ENCODE results near the gene OR1D2. TPM values are rescaled to one million over a fixed set of nuclear protein-coding genes. Genes with fewer than 3 reads are reported as not detected.

OR1D2 gene
- total RNA-seq, 1 experiment from 2014 or later: not detected

DNA sequence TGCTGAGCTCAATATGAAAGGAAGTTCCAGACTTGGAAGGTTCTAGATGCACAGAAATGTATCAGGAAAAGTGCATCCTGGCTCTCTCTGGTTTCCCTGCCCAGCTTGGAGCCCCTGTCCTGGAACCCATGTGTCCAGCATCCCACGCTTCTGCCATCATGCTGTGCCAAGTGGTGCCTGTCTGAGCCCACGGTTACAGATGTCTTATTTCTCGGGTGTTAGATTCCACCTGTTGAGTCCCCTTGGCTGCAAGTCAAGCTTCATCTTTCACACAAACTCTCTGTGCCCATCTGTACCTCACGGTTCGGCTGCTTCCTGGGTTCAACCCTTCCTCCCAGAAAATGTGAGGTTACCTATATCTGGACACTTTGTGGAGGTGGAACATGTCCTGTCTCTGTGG is 63.3 kb downstream of the OR1D2 start:
- POLR2A ChIA-PET: no interaction called here
- CTCF ChIA-PET: interaction anchor here (0.6 to 0.7 kb wide), 3 partner anchors 8 to 258 kb away, joined by 3 to 4 read pairs (median 3); no protein-coding TSS in a partner anchor
- Histone ChIP-seq H3K9me3 (no peaks in the 10 kb centered on the region; the same call in 1 of the 2 replicates), H3K4me1 (no peaks in the 10 kb centered on the region), H3K36me3 (ENCODE audit: control insufficient read depth, insufficient read depth, low read length) (no peaks in the 10 kb centered on the region), H3K4me3 (ENCODE audit: low read depth, low read length) (no peak overlapping the region), H3K27me3 (replicated peaks; ENCODE audit: control insufficient read depth, insufficient read depth, low read length) (no peaks in the 10 kb centered on the region)
- Mint-ChIP-seq H3K4me1 (ENCODE audit: low read depth, unreplicated experiment) (no peaks in the 10 kb centered on the region), H3K4me3 (ENCODE audit: unreplicated experiment) (no peak overlapping the region), H3K27me3 (ENCODE audit: insufficient read depth, unreplicated experiment) (peaks cover 15% of the 10 kb centered on the region), H3K36me3 (ENCODE audit: insufficient read depth, unreplicated experiment) (no peaks in the 10 kb centered on the region), H3K27ac (ENCODE audit: unreplicated experiment) (no peak overlapping the region), H3K9me3 (ENCODE audit: unreplicated experiment) (peaks cover 13% of the 10 kb centered on the region)
- TF ChIP-seq, protein P1, sequence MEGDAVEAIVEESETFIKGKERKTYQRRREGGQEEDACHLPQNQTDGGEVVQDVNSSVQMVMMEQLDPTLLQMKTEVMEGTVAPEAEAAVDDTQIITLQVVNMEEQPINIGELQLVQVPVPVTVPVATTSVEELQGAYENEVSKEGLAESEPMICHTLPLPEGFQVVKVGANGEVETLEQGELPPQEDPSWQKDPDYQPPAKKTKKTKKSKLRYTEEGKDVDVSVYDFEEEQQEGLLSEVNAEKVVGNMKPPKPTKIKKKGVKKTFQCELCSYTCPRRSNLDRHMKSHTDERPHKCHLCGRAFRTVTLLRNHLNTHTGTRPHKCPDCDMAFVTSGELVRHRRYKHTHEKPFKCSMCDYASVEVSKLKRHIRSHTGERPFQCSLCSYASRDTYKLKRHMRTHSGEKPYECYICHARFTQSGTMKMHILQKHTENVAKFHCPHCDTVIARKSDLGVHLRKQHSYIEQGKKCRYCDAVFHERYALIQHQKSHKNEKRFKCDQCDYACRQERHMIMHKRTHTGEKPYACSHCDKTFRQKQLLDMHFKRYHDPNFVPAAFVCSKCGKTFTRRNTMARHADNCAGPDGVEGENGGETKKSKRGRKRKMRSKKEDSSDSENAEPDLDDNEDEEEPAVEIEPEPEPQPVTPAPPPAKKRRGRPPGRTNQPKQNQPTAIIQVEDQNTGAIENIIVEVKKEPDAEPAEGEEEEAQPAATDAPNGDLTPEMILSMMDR (IDR thresholded peaks at IDR 0.05; ENCODE audit: insufficient read depth in 1 of 2, low read depth in 1 of 2, low read length in 1 of 2, severe bottlenecking in 1 of 2, unreplicated experiment in 1 of 2): no peak
- DNase-seq: no peak
- no TSS peak for BruUV-seq (replicated peaks)
- intact Hi-C loops (cut with micrococcal nuclease; ENCODE audit: unreplicated experiment): loop anchor here (10.0 kb wide), 1 partner anchor 294 kb away; no protein-coding TSS in a partner anchor

- intact Hi-C loops (cut with micrococcal nuclease; ENCODE audit: unreplicated experiment): loop anchor here (10.0 kb wide), 1 partner anchor 295 kb away; no protein-coding TSS in a partner anchor
- Mint-ChIP-seq H3K27me3 (ENCODE audit: insufficient read depth, unreplicated experiment) (peaks cover 13% of the 10 kb centered on the region), H3K27ac (ENCODE audit: unreplicated experiment) (no peak overlapping the region), H3K36me3 (ENCODE audit: insufficient read depth, unreplicated experiment) (no peaks in the 10 kb centered on the region), H3K4me1 (ENCODE audit: low read depth, unreplicated experiment) (no peaks in the 10 kb centered on the region), H3K4me3 (ENCODE audit: unreplicated experiment) (no peak overlapping the region), H3K9me3 (ENCODE audit: unreplicated experiment) (peaks cover 12% of the 10 kb centered on the region)
- H3K9me3 ChIP-seq: no peaks in the 10 kb centered on the region; the same call in 1 of the 2 replicates
- TF ChIP-seq, protein P1 (IDR thresholded peaks at IDR 0.05; ENCODE audit: insufficient read depth in 1 of 2, low read depth in 1 of 2, low read length in 1 of 2, severe bottlenecking in 1 of 2, unreplicated experiment in 1 of 2): no peak
- H3K4me1 ChIP-seq: no peaks in the 10 kb centered on the region
- no peaks in the 10 kb centered on the region for H3K27me3 ChIP-seq (replicated peaks; ENCODE audit: control insufficient read depth, insufficient read depth, low read length)
- no TSS peak for BruUV-seq (replicated peaks)
- no peak for DNase-seq
- H3K4me3 ChIP-seq (ENCODE audit: low read depth, low read length): no peak overlapping the region
- POLR2A ChIA-PET: no interaction called here
- CTCF ChIA-PET: no interaction called here
- H3K36me3 ChIP-seq (ENCODE audit: control insufficient read depth, insufficient read depth, low read length): no peaks in the 10 kb centered on the region
These were observed 64.5 kb downstream of the OR1D2 start for GRCh38 chr17:3039736-3040135.

DNA sequence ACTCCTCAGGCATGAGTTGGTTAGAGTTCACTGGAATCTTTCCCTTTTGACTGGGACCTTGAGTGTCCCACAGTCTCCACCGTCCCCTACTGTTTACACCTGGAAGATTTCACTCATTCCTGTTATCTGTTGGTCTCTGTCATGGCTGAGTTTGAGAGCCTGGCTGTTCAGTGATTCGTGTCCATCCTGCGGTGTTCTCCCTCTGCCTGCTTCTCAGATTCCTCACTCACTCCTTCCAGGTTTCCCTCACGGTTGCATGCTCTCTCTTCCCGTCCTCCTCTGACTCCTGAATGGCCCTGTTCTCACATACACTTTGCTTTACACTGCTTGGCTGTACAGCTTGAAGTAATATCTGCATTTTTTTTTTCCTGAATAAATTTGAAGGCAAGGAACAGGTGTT is 65.3 kb downstream of the OR1D2 start:
- no peak for DNase-seq
- Mint-ChIP-seq H3K27ac (ENCODE audit: unreplicated experiment) (no peak overlapping the region), H3K9me3 (ENCODE audit: unreplicated experiment) (peaks cover 4% of the 10 kb centered on the region), H3K4me1 (ENCODE audit: low read depth, unreplicated experiment) (no peaks in the 10 kb centered on the region), H3K27me3 (ENCODE audit: insufficient read depth, unreplicated experiment) (peaks cover 13% of the 10 kb centered on the region), H3K4me3 (ENCODE audit: unreplicated experiment) (no peak overlapping the region), H3K36me3 (ENCODE audit: insufficient read depth, unreplicated experiment) (no peaks in the 10 kb centered on the region)
- Histone ChIP-seq H3K4me3 (ENCODE audit: low read depth, low read length) (no peak overlapping the region), H3K36me3 (ENCODE audit: control insufficient read depth, insufficient read depth, low read length) (no peaks in the 10 kb centered on the region), H3K27me3 (replicated peaks; ENCODE audit: control insufficient read depth, insufficient read depth, low read length) (no peaks in the 10 kb centered on the region), H3K9me3 (no peaks in the 10 kb centered on the region; the same call in 1 of the 2 replicates), H3K4me1 (no peaks in the 10 kb centered on the region)
- intact Hi-C loops (cut with micrococcal nuclease; ENCODE audit: unreplicated experiment): no loop called here
- no TSS peak for BruUV-seq (replicated peaks)
- ChIA-PET CTCF (no interaction called here), POLR2A (no interaction called here)
- TF ChIP-seq, protein P1 (IDR thresholded peaks at IDR 0.05; ENCODE audit: insufficient read depth in 1 of 2, low read depth in 1 of 2, low read length in 1 of 2, severe bottlenecking in 1 of 2, unreplicated experiment in 1 of 2): no peak

Other genes starting within 250 kb of the OR1D2 start
- gene OR1D5, start 40.8 kb downstream of the OR1D2 start, total RNA-seq (2022): not detected in 2 replicates
- gene OR1G1, start 23.1 kb upstream of the OR1D2 start, total RNA-seq (2022): not detected in 2 replicates
- not detected in 2 replicates for gene OR1A2, start 93.1 kb upstream of the OR1D2 start, total RNA-seq (2022)
- not detected in 2 replicates for gene OR1A1, start 103.2 kb upstream of the OR1D2 start, total RNA-seq (2022)
- not detected in 2 replicates for gene OR3A1, start 193.9 kb upstream of the OR1D2 start, total RNA-seq (2022)